ENCODE results near the gene CNTNAP2. TPM values are rescaled to one million over a fixed set of nuclear protein-coding genes. Genes with fewer than 3 reads are reported as not detected.

CNTNAP2 gene
- total and polyA plus RNA-seq, 2 of the 13 experiments (the other 11 are each of a cell fraction or from before 2014, with no cell fraction given), result 0.40 to 0.42 TPM

DNA sequence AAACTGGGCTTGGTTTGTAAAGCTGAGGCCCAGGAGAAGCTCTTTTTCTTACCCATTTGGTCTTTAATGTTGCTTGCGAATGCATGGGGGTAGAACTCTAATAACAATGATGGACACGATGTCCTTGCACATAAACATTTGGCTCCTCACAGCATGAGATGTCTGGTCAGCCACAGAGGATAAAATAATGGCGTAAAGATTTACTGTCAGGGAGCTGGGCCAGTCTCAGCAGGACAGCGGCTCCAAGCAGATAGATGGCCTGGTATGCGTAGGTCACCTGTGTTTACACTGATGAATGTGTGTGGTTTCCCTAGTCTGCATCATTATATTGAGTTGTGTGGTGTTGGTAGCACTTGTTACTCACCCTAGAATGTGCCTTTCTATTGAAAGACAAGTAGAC, 537.4 kb downstream of the CNTNAP2 start:
- DNase-seq (ENCODE audit: low spot score), result no peak

GRCh38 chr7:146655928-146656797, 539.6 kb downstream of the CNTNAP2 start:
- FAIRE-seq (no peak), ATAC-seq (no peak), DNase-seq (ENCODE audit: low spot score) (no peak)
- POLR2A ChIA-PET, result no interaction called here
- Histone ChIP-seq H3K27me3 (ENCODE audit: control insufficient read depth in 1 of 2, insufficient read depth in 2 of 2, low read length in 2 of 2) (no peaks in the 10 kb centered on the region), H3K36me3 (replicated peaks in 1 of 2; ENCODE audit: control insufficient read depth in 1 of 2, insufficient read depth in 2 of 2, low read length in 2 of 2) (no peaks in the 10 kb centered on the region), H3K4me2 (ENCODE audit: low read depth, low read length) (no peak overlapping the region), H3K9me3 (ENCODE audit: low read length) (peaks cover 83% of the 10 kb centered on the region), H3K27ac (ENCODE audit: extremely low read length, insufficient read depth, low read length) (no peak overlapping the region), H3K4me1 (ENCODE audit: insufficient read depth, low read length) (no peaks in the 10 kb centered on the region), H3K9ac (ENCODE audit: insufficient read depth, low read depth, low read length) (no peak overlapping the region), H3K79me2 (ENCODE audit: insufficient read depth, low read length) (no peaks in the 10 kb centered on the region), H4K20me1 (ENCODE audit: insufficient read depth, low read length) (no peaks in the 10 kb centered on the region), H2AFZ (ENCODE audit: low read length) (no peak overlapping the region), H3K4me3 (replicated peaks in 1 of 3; ENCODE audit: insufficient read depth in 1 of 3, low read depth in 2 of 3, low read length in 3 of 3) (no peak overlapping the region)
- TF ChIP-seq TGIF2 (CRISPR knock-in tag; IDR thresholded peaks at IDR 0.05) (no peak), SMAD9 (CRISPR knock-in tag; IDR thresholded peaks at IDR 0.05) (no peak), FOXA3 (CRISPR knock-in tag; IDR thresholded peaks at IDR 0.05) (no peak), GLI4 (CRISPR knock-in tag; IDR thresholded peaks at IDR 0.05; ENCODE audit: borderline replicate concordance) (no peak), FIP1L1 (IDR thresholded peaks at IDR 0.05; ENCODE audit: borderline replicate concordance, insufficient read depth, low read depth, low read length) (no peak), MED8 (CRISPR knock-in tag; IDR thresholded peaks at IDR 0.05; ENCODE audit: insufficient replicate concordance) (no peak), NFE2L2 (IDR thresholded peaks at IDR 0.05; ENCODE audit: low read length) (no peak), ZBTB1 (CRISPR knock-in tag; IDR thresholded peaks at IDR 0.05; ENCODE audit: borderline replicate concordance) (no peak), ZNF766 (CRISPR knock-in tag; IDR thresholded peaks at IDR 0.05; ENCODE audit: borderline replicate concordance) (no peak), ZBTB34 (CRISPR knock-in tag; IDR thresholded peaks at IDR 0.05) (no peak), SALL2 (CRISPR knock-in tag; IDR thresholded peaks at IDR 0.05) (no peak), ZNF704 (CRISPR knock-in tag; IDR thresholded peaks at IDR 0.05; ENCODE audit: borderline replicate concordance) (no peak)
- TF ChIP-seq, protein P1, sequence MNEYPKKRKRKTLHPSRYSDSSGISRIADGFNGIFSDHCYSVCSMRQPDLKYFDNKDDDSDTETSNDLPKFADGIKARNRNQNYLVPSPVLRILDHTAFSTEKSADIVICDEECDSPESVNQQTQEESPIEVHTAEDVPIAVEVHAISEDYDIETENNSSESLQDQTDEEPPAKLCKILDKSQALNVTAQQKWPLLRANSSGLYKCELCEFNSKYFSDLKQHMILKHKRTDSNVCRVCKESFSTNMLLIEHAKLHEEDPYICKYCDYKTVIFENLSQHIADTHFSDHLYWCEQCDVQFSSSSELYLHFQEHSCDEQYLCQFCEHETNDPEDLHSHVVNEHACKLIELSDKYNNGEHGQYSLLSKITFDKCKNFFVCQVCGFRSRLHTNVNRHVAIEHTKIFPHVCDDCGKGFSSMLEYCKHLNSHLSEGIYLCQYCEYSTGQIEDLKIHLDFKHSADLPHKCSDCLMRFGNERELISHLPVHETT (CRISPR knock-in tag; conservative IDR thresholded peaks at IDR 0.05), result no peak
- WGBS (ENCODE audit: low lambda C conversion rate), result 14% methylated on average over 9 of the region's 9 CpGs
- no TSS peak for BruUV-seq (replicated peaks)
- in situ Hi-C loops (cut with HindIII; ENCODE audit: extremely low pct_ligation_motif_present, low pct_unique_long_range_greater_than_20kb), result no loop called here
- intact Hi-C loops (cut with micrococcal nuclease; ENCODE audit: unreplicated experiment), result no loop called here
- CTCF ChIA-PET (ENCODE audit: low intra/inter-chr PET ratio, low total read pairs), result no interaction called here

More for the DNA sequence above, 537.4 kb downstream of the CNTNAP2 start:
- H3K4me1 ChIP-seq (ENCODE audit: insufficient read depth, low read length), result no peaks in the 10 kb centered on the region
- FAIRE-seq, result no peak
- WGBS (ENCODE audit: low lambda C conversion rate), result 21% methylated on average over 5 of the region's 5 CpGs
- H3K4me2 ChIP-seq (ENCODE audit: low read depth, low read length), result no peak overlapping the region
- intact Hi-C loops (cut with micrococcal nuclease; ENCODE audit: unreplicated experiment) (no loop called here), in situ Hi-C loops (cut with HindIII; ENCODE audit: extremely low pct_ligation_motif_present, low pct_unique_long_range_greater_than_20kb) (no loop called here)
- no peak overlapping the region for H2AFZ ChIP-seq (ENCODE audit: low read length)
- no TSS peak for BruUV-seq (replicated peaks)
- ChIA-PET POLR2A (no interaction called here), CTCF (ENCODE audit: low intra/inter-chr PET ratio, low total read pairs) (no interaction called here)
- no peak overlapping the region for H3K9ac ChIP-seq (ENCODE audit: insufficient read depth, low read depth, low read length)
- H3K27ac ChIP-seq (ENCODE audit: extremely low read length, insufficient read depth, low read length), result no peak overlapping the region
- H3K4me3 ChIP-seq (replicated peaks in 1 of 3; ENCODE audit: insufficient read depth in 1 of 3, low read depth in 2 of 3, low read length in 3 of 3), result no peak overlapping the region
- H3K79me2 ChIP-seq (ENCODE audit: insufficient read depth, low read length), result no peaks in the 10 kb centered on the region
- no peak for TF ChIP-seq STAG1 (CRISPR knock-in tag; IDR thresholded peaks at IDR 0.05)
- no peak for TF ChIP-seq EZH2 (conservative IDR thresholded peaks at IDR 0.05; ENCODE audit: low read depth, low read length)
- no peak for TF ChIP-seq YEATS2 (CRISPR knock-in tag; IDR thresholded peaks at IDR 0.05; ENCODE audit: borderline replicate concordance)
- no peak for TF ChIP-seq ZC3H13 (CRISPR knock-in tag; IDR thresholded peaks at IDR 0.05)
- peaks cover 83% of the 10 kb centered on the region for H3K9me3 ChIP-seq (ENCODE audit: low read length)
- no peak for ATAC-seq
- no peaks in the 10 kb centered on the region for H3K36me3 ChIP-seq (replicated peaks in 1 of 2; ENCODE audit: control insufficient read depth in 1 of 2, insufficient read depth in 2 of 2, low read length in 2 of 2)
- H4K20me1 ChIP-seq (ENCODE audit: insufficient read depth, low read length), result no peaks in the 10 kb centered on the region
- no peaks in the 10 kb centered on the region for H3K27me3 ChIP-seq (ENCODE audit: control insufficient read depth in 1 of 2, insufficient read depth in 2 of 2, low read length in 2 of 2)
